GM19452 (cell line): Measurements from ENCODE around the gene FCSK.
"Not testable (repeated sequence)": the region's sequence is repeated elsewhere in the genome, so short reads cannot be mapped to it uniquely, and the experiment has no call there.

ENCODE experiments used
- ATAC-seq: cut with Tn5 transposase; IDR thresholded peaks from one replicate; pipeline ENCODE4 v1.9.1; 2021; ENCODE audit not compliant: unreplicated experiment

FCSK gene

DNA sequence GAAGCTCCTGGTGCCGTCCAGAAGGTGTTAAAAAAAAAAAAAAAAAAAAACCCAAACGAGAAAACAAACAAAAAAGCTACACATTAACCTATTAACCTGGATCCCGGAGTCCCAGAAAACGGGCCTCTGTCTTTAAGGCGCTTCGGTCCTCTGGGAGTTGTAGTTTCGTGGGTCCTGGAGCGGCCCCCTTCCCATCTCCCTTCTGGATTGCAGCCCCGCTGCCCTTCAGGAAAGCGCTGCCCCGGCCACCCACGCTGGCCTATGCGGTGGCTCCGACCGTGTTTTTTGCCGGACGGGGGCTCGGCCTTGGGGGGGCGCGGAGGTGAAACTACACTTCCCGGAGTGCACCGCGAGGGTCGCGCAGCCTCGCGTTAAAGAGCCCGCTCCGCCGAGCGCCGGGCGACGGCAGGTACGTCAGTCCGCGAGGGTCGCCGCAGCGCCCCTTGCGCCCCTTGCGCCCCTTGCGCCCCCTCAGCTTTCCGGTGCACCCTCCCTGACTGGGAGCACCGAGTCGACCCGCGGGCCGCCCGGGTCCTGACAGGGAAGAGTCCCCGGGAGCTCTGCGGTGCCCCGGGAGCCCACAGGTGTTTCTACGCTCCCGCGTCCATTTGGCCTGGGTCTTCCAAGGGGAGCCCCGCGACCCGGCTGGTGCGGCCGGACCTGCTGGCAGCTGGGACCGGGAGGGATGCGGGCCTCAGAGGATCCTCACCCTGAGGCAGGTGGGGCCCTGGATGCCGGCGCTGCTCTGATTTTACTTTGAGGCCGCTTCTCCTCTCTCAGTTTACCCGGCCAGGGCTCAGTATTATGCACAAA, at the start of gene FCSK:
FCSK (plus strand) TSS at position 374 of the 813 bp plus-strand sequence. CDS start 8,596 bp downstream, outside the sequence.
- peak; percentile 92 for ATAC-seq

DNA sequence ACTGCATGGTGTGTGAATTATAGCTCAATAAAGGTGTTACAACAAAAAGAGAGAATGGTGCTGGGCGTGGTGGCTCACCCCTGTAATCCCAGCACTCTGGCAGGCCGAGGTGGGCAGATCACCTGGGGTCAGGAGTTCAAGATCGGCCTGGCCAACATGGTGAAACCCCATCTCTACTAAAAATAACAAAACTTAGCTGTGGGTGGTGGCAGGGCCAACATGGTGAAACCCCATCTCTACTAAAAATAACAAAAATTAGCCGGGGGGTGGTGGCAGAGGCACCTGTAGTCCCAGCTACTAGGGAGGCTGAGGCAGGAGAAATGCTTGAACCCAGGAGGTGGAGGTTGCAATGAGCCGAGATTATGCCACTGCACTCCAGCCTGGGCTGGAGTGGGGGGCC, 48.3 kb upstream of the FCSK start:
- not testable (repeated sequence) for ATAC-seq

DNA sequence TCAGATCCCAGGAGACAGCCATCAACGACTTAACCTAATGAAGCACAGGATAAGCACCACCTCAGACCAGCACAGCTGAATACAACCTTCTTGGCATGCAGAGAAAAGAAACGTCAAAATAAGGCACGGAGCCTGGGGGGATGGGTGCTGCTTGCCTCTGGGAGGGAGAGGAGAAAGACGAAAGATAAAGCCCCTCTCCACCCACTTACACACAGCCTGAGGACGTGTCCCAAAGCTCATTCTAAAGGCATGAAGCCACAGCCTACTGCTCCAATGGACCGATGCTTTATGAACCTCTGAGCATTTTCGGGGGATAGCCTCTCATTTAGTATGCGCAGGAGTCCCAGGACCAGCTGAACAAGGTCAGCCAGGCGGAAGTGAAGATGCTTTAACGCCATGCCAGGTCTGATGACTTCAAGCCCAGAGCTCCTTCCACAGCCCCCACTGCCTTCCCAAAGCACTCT, 46.6 kb upstream of the FCSK start:
- no peak for ATAC-seq

DNA sequence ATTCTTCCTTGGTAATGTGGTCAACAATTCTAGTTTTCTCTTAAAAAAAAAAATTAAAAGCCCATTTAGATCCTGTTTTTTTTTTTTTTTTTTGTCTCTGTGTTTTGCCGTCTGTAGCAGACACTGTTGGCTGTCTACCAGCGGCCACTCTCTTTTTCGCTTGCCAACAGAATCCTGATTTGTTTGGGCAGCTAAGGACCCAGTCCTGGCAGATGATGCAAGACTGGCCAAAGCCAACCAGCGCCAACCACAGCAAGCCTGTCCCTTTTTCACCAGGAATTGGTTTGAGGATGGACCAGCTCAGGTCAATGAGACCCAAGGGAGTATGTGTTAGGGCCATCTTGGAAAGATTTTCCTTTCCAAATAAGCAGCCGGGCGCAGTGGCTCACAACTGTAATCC, 43.7 kb upstream of the FCSK start:
- ATAC-seq = no peak

DNA sequence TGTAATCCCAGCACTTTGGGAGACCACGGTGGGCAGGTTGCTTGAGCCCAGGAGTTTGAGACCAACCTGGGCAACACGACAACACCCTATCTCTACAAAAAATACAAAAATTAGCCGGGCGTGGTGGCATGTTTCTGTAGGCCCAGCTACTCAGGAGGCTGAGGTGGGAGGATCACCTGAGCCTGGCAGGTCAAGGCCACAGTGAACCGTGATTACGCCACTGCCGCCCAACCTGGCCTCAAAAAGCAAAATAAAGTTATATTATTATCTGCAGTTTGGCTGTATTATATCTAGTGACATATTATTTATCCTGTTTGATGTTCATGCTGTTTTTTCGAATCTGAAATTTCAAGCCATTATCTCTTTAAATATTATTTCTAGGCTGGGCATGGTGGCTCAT, 42.0 kb upstream of the FCSK start:
- ATAC-seq = no peak

DNA sequence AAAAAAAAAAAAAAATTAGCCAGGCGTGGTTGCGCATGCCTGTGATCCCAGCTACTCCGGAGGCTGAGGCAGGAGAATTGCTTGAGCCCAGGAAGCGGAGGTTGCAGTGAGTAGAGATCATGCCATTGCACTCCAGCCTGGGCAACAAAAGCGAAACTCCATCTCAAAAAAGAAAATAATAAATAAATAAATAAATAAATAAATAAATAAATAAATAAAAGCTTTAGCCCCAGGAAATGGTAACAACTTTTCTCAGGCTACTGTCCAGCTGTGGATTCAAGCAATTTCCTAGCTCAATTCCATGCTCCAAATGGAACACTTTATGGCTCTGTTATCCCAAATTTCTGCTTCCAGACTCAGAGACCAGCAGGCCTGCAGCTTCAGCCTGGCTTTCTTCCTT, 40.8 kb upstream of the FCSK start:
- ATAC-seq = not testable (repeated sequence)

DNA sequence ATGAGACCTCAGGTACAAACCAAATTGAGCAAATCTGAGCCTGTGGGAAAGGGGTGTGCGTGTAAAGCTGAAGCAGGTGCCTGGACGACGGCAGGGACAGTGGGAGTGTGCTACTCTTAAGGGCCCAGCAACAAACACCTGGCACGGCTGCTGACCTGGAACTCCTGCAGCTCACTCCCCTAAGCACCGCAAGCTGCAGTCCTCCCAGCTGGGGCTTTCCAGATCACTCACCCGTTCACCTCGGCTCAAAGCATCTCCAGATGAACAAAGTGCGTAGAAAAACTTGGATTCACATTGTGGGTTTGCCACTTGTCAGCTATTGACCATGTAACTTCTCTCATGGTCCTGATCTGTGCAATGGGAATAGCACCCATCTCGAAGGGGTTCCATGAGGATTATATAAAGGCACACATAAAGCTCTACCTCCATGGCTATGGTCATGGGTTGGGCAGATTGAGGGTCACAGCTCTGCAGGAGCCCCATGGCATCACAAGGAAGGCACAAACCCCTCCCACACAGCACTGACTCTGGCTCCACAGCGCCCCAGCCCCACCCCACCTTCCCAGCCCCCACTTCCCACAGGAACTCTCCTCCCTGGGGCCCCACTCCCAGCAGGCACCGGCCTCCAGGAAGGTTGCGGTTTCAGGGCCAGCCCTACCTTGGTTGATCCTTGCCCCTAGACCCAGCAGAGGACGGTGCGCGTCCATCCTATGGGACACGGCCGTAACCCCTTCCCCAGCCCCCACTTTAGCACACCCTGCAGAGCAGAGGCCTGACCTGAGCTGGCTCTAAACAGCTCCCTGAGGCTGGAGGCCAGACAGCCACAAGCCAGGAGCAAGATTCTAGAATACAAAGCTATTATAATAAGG, 37.4 kb upstream of the FCSK start:
- peak; percentile 88 for ATAC-seq

DNA sequence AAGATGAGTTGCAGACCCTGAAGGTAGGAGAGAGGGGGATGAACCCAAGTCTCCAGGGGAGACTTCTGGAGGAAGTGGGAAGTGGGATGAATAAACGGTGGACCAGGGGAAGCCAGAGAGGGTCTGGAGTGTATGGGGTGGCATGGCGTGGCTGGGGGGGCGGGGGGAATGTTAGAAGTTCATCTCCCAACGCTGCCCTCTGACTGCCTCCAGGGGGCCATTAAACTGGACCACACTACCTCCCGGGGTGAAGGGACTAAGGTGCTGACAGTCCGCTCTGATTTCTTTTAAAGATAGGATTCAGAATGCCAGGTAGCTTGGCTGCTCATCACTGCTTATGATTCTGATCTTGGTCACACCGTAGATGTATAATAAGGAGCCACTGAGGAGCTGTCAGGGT, 36.7 kb upstream of the FCSK start:
- no peak for ATAC-seq

DNA sequence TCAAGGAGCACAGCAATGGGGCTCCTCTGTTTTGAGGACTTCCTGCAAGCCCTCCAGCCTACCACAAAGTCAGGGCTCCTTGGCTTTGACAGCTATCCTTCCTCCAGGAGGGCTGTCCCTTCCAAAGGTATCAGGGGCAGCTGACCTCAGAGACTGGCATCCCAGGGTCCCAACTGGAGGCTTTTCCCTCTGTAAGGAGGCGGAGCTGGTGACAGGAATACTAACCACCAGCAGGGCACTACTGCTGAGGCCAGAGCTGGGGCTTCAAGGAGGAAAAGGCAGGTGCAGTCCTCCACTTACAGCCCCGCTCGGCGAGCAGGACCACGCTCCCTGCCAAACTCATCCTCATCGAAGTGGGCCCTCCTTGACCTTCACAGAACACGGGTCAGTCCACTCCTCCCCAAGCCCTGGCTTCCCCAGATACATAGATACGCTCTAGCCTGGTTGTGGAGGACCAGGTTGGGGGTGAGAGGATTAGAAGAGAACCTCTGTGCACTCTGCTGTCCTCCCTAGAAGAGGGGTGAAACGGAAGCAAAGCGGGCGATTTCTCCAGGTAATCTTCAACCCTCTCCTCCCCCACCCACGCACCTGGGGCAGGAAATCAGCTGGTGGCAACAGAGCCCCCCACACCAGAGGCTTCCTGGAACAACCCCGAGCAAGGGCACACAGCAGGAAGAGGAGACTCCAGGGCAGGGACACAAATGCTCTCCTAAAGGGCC, 36.0 kb upstream of the FCSK start:
- ATAC-seq = no peak

DNA sequence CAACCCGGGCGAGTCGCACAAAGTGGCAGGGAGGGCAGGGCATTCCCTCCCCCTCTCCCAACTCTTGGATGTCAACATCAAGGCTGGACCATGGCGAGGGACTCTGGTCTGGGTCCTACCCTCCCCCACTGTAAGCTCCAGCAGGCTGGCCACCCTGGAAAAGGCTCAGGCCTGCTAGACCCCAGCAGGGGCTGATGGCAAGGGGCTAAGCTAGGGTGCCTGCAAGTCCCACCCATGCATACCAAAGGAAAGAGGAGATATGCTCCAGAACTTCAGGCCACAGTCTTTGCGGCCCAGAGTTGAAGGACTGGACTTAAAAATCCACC, 35.4 kb upstream of the FCSK start:
- no peak for ATAC-seq

DNA sequence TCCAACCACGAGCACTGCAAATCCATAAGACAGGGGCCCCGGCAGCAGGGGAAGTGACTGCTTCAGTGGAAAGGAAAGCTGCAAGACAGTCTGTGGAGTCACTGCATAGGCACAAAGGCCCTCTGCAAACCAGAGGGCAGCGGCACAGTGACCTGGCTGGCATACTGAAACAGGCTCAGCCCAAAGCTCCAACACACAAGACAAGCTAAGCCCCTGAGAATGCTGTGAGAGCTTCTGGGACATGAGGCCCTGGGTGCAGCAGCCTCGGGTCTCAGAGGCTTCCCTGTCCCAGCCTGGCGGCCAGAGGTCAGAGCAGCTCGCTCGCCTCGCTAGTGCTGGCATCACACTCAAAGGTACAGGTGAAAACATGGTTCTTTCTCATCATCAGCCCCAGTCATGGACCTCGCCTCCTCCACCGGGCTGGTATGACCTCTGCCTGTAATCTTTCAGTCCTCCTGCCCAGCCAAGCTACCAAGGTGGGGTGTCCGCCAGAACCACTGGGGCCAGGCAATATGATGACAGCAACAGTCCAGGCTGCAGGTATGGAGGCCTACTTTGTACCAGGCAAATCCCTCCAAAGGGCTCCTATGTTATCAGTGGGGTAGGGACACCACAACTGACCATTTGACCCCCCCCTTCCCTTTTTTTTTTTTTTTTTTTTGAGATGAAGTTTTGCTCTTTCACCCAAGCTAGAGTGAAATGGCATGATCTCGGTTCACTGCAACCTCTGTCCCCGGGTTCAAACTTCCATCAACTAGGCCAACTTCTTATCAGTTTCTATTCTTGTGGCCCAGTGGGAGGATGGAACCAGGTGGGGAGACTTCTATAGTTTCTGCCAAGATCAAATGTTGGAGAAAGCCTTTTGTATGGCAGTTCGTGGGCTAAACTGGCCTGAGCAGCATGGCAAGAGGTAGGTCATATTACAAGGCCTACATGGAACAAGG, 34.7 kb upstream of the FCSK start:
- no peak for ATAC-seq

DNA sequence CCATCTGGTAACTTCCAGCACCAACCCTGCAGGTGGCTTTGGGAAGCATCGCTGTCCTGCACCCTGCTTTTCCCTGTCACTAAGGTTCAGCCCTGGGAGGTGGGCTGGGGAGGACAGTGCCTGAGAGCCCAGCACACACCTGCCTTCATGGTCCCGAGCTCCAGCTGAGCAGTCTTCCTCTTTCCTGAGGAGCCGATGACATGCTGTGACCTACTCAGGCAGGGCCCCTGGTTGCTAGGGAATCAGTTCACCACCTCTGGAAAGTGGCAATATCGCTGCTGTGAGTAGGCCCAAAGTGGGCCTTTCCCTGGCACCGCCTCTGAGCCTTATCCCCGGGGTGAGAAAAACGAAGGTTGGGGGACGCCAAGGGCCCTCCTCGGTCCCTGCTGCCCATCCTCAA, 33.4 kb upstream of the FCSK start:
- no peak for ATAC-seq

DNA sequence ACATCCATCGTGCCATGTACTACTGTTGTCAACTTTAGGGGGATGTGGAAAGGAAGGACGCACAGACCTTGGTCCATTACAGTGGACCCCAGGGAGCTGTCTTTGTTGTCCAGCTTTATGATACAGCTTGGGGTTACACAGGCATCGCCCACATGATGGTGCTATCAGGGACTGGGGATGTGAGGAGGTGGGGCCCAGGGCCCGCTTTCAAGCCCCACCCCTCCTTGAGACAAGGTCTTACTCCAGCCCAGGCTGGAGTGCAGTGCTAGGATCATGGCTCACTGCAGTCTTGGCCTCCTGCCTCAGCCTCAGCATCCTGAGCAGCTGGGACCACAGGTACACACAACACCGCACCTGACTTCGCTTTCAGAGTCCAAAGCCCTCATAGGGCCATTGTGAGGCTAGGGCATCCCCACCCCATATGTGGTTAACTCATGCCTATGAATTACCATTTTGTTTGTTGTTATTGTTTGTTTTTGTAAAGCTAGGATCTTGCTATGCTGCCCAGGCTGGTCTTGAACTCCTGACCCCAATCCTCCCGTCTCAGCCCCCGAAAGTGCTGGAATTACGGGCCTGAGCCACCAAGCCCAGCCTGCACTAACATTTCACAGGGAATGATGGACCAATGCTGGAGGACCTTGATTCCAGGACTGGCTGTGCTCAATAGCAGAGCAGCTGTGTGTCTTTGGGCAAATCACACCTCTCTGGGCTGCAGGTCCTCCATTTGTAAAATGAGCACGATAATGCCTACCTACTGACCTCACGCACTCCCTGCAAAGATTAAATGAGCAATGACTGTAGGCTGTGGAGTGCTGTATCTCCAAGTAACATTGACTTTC, 32.7 kb upstream of the FCSK start:
- no peak for ATAC-seq

DNA sequence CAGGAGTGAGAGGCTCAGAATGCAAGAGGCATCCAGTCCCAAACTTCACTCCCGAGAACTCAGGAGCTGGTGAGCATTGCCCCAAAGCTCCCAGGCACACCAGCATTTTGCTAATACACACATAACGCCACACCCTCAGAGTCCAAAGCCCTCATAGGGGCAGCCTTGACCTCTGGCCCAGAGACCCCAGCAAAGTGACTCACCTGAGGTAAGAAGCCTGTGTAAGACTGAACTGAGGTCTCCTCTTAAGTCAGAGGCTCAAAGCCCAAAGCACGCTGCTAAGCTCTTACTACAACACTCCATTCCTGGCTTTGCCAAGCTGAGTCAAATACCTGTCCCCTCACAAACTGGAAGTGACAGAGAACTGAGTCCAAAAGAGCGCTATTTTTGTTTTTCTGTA, 31.9 kb upstream of the FCSK start:
- no peak for ATAC-seq

DNA sequence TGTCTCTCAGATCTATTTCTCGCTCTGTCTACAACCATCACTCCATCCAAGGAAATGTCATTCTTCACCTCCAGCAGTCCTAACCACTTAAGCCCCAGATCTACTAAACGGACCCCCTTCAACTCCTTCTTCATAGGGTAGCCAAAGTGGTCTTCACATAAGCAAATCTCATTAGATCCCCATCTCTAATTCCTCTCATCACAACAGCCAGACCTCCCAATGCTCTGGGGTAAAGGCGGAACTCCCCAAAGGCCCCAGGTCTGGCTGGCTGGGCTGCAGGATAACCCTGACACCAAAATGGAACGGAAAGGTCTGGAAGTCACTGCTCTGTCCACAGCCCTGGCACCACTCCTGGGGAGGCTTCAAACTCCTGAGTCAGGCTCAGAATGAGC, 26.6 kb upstream of the FCSK start:
- ATAC-seq = no peak

DNA sequence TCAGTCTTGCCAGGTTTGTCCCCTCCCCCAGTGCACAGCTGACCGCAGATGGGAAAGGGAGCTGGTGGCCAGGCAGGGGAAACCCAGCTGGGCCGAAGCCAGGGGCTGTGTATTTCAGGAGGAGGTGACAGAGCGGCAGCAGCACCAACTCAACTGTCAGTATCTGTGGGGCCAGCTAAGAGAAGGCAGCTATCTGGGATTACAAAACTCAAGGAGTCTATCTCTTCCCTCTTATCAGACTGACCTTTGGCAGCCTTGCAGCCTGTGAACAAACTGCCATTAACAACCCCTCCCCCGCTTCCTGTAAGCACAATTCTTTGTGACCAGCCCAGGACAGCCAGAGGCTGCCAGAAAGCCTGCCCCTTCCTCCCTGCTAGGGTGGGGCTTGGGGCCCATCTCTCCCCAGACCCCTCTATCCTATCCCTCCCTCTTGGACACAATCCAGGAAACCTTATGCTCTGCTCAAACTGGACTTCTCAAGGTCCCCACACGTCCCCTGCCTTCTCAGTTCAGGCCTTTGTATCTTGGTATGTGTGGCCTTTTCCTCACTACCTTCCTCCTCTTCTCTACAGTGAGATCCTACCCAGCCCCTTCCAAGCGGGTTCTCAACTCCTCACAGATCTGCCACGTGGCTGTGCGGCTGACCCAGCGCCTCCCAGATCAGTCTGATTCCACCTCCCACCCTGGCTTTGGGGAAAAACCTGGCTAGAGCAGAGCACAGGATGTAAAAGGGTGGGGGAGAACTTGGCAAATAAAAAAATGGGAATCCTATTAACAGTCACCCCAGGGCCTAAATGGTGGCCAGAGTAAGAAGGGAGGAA, 26.0 kb upstream of the FCSK start:
- peak; percentile 30 for ATAC-seq

DNA sequence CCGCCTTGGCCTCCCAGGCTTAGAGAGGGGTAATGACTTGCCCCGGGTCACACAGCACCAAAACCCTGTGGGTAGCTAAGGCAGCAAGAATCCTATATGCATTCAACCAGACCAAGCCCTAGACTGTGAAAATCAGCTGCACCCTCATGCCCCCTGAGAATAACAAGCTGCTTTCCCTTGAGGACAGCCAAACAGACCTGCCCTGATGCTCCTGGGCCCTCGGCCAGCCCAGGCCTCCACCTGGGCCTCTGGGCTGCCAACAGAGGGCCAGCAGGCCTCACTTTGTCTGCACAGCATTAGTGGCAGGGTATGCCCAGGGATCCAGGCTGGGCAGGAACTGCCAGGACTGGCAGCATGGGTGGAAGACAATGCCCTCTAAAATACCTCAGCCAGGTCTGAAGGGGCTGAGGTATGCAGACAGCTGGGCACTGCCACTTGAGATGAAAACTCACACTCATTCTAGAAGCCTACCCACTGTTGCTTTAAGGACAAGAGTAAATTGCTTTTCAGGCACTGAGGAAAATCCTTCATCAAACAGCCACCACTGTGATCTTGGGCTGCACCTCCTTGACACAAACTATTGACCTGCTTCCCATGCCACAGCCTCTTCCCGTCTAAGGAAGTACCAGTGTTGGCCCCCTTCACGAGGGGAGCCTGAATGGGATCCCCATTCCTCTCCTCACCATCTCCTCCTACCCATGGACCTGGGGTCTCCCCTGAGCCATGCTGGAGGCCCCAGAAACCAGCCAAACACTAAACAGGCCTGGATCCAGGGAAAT, 24.3 kb upstream of the FCSK start:
- ATAC-seq = no peak
